Prostate gland (tissue), 2 donors: ENCODE measurements around the gene HARBI1.

Experiments used
- POLR2A ChIP-seq: fragments of 450-650 bp; IDR thresholded peaks from one replicate; pipeline ENCODE4 v1.6.1; 2016; ENCODE audit warnings: antibody characterized with exemption, mild to moderate bottlenecking
- TF ChIP-seq, protein P1 (sequence below), 4 experiments: fragments of 200-600 bp in 2 of 4; fragments of 450-650 bp in 2 of 4; sonication (generic) in 2 of 4; IDR thresholded peaks; 1 replicate in 3 of 4; 2 replicates in 1 of 4; pipeline ENCODE4 v1.5.1; 2016 to 2019; ENCODE audit warnings: antibody characterized with exemption in 4 of 4, mild to moderate bottlenecking in 2 of 4, moderate library complexity in 2 of 4

DNA sequence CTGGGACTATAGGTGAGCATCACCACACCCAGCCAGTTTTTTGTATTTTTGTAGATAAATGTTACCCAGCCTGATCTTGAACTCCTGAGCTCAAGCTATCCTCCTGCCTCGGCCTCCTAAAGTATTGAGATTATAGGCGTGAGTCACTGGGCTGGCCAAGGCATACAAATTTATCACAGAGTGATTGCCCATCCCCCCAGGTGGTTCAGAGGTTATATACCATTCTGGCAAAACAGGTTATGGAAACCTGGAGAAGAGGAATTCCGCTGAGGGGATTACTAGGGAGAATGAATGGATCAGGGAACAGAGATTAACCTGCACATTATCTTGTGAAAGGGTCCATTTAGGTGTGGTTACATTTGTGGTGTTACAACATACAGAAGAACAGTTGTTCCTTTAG is 8.4 kb upstream of the HARBI1 start:
- TF ChIP-seq POLR2A: no peak
- TF ChIP-seq, protein P1, sequence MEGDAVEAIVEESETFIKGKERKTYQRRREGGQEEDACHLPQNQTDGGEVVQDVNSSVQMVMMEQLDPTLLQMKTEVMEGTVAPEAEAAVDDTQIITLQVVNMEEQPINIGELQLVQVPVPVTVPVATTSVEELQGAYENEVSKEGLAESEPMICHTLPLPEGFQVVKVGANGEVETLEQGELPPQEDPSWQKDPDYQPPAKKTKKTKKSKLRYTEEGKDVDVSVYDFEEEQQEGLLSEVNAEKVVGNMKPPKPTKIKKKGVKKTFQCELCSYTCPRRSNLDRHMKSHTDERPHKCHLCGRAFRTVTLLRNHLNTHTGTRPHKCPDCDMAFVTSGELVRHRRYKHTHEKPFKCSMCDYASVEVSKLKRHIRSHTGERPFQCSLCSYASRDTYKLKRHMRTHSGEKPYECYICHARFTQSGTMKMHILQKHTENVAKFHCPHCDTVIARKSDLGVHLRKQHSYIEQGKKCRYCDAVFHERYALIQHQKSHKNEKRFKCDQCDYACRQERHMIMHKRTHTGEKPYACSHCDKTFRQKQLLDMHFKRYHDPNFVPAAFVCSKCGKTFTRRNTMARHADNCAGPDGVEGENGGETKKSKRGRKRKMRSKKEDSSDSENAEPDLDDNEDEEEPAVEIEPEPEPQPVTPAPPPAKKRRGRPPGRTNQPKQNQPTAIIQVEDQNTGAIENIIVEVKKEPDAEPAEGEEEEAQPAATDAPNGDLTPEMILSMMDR (IDR thresholded peaks at IDR 0.05): no peak
